ENCODE data around the gene UVSSA.

DNA sequence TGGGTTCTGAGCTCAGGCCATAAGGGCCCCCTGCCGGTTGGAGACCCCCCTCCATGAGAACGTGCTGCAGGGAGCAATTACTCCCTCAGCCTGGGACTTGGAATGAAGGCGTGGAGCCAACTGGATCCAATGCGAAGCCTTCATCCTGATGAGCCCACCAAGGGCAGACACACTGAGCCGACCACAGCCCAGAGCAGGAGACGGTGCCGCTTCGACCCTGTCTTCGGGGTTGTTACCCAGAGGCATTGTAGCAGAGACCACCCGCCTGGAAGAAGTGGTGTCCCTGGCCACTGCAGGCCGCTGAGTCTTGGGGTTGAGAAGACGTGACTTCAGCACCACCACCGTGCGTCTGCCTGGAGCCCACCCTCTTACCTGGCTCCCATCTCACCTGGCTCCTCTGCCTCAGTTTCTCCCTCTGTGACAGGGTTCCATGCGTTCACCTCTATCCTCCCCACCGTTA, 66.2 kb downstream of the UVSSA start:
- TF ChIP-seq, protein P1, sequence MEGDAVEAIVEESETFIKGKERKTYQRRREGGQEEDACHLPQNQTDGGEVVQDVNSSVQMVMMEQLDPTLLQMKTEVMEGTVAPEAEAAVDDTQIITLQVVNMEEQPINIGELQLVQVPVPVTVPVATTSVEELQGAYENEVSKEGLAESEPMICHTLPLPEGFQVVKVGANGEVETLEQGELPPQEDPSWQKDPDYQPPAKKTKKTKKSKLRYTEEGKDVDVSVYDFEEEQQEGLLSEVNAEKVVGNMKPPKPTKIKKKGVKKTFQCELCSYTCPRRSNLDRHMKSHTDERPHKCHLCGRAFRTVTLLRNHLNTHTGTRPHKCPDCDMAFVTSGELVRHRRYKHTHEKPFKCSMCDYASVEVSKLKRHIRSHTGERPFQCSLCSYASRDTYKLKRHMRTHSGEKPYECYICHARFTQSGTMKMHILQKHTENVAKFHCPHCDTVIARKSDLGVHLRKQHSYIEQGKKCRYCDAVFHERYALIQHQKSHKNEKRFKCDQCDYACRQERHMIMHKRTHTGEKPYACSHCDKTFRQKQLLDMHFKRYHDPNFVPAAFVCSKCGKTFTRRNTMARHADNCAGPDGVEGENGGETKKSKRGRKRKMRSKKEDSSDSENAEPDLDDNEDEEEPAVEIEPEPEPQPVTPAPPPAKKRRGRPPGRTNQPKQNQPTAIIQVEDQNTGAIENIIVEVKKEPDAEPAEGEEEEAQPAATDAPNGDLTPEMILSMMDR (IDR thresholded peaks at IDR 0.05): no peak
- TF ChIP-seq EP300 (IDR thresholded peaks at IDR 0.05; ENCODE audit: borderline replicate concordance in 1 of 2, low read depth in 1 of 2, low read length in 1 of 2) (no peak), ELF1 (IDR thresholded peaks at IDR 0.05) (no peak), POLR2AphosphoS5 (IDR thresholded peaks at IDR 0.05; ENCODE audit: low read depth, low read length) (no peak), RXRA (IDR thresholded peaks at IDR 0.05; ENCODE audit: borderline replicate concordance, low read depth) (no peak)
- TF ChIP-seq, protein P2, sequence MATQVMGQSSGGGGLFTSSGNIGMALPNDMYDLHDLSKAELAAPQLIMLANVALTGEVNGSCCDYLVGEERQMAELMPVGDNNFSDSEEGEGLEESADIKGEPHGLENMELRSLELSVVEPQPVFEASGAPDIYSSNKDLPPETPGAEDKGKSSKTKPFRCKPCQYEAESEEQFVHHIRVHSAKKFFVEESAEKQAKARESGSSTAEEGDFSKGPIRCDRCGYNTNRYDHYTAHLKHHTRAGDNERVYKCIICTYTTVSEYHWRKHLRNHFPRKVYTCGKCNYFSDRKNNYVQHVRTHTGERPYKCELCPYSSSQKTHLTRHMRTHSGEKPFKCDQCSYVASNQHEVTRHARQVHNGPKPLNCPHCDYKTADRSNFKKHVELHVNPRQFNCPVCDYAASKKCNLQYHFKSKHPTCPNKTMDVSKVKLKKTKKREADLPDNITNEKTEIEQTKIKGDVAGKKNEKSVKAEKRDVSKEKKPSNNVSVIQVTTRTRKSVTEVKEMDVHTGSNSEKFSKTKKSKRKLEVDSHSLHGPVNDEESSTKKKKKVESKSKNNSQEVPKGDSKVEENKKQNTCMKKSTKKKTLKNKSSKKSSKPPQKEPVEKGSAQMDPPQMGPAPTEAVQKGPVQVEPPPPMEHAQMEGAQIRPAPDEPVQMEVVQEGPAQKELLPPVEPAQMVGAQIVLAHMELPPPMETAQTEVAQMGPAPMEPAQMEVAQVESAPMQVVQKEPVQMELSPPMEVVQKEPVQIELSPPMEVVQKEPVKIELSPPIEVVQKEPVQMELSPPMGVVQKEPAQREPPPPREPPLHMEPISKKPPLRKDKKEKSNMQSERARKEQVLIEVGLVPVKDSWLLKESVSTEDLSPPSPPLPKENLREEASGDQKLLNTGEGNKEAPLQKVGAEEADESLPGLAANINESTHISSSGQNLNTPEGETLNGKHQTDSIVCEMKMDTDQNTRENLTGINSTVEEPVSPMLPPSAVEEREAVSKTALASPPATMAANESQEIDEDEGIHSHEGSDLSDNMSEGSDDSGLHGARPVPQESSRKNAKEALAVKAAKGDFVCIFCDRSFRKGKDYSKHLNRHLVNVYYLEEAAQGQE (IDR thresholded peaks at IDR 0.05; ENCODE audit: low read depth, low read length): no peak

Measured in SK-N-SH (cell line).